K562 (cell line): ENCODE measurements around the gene ZNF740. TPM values are rescaled to one million over a fixed set of nuclear protein-coding genes. Genes with fewer than 3 reads are reported as not detected.

Experiments used
- ARID4B ChIP-seq: sonication (generic); formaldehyde crosslinking; IDR thresholded peaks from 2 replicates; pipeline ENCODE4 v1.8.0; 2022; ENCODE audit warnings: mild to moderate bottlenecking, missing genetic modification reagents
- CBX5 ChIP-seq: IDR thresholded peaks from 2 replicates; pipeline ENCODE4 v1.6.1; 2014; ENCODE audit warnings: low read depth, borderline replicate concordance
- CC2D1A ChIP-seq: fragments of 450-650 bp; IDR thresholded peaks from 2 replicates; pipeline ENCODE4 v1.6.1; 2017; ENCODE audit warnings: mild to moderate bottlenecking
- E2F1 ChIP-seq: sonication (generic); formaldehyde crosslinking; IDR thresholded peaks from 2 replicates; pipeline ENCODE4 v1.8.1; 2023; ENCODE audit warnings: mild to moderate bottlenecking, missing genetic modification reagents, moderate library complexity
- FOXJ2 ChIP-seq: fragments of 200-800 bp; sonication (Bioruptor generic); IDR thresholded peaks from 2 replicates; pipeline ENCODE4 v1.6.1; 2016; ENCODE audit warnings: missing genetic modification characterization, missing compliant biosample characterization
- FOXK1 ChIP-seq: sonication (generic); formaldehyde crosslinking; IDR thresholded peaks from 2 replicates; pipeline ENCODE4 v1.8.0; 2022; ENCODE audit warnings: missing genetic modification reagents, mild to moderate bottlenecking, borderline replicate concordance
- HDGF ChIP-seq: fragments of 450-650 bp; IDR thresholded peaks from 2 replicates; pipeline ENCODE4 v1.6.1; 2016
- HNRNPK ChIP-seq: fragments of 200-400 bp; formaldehyde crosslinking; IDR thresholded peaks from one replicate; pipeline ENCODE4 v1.6.1; 2018; ENCODE audit warnings: mild to moderate bottlenecking, low read depth, low read length; ENCODE audit not compliant: poor library complexity, severe bottlenecking
- KLF10 ChIP-seq: fragments of 250-450 bp; sonication (Bioruptor Pico); IDR thresholded peaks from 2 replicates; pipeline ENCODE4 v1.6.1; 2021; ENCODE audit warnings: matching md5 sums
- KLF16 ChIP-seq: IDR thresholded peaks from 2 replicates; pipeline ENCODE4 v1.6.1; 2016; ENCODE audit warnings: antibody characterized with exemption
- MEF2A ChIP-seq: IDR thresholded peaks from 2 replicates; pipeline ENCODE4 v1.6.1; 2011; ENCODE audit warnings: low read depth, mild to moderate bottlenecking, low read length, moderate library complexity; ENCODE audit not compliant: control insufficient read depth
- SREBF2 ChIP-seq: sonication (generic); formaldehyde crosslinking; IDR thresholded peaks from 2 replicates; pipeline ENCODE4 v1.4.0; 2020; ENCODE audit warnings: mild to moderate bottlenecking, missing genetic modification reagents
- SRF ChIP-seq, 2 experiments: fragments of 250-450, 450-650 bp in 1 of 2; sonication (Bioruptor Pico) in 1 of 2; sonication (generic) in 1 of 2; formaldehyde crosslinking; IDR thresholded peaks; 2 replicates each; pipeline versions ENCODE4 v1.5.0 to v1.5.1; 2020 to 2022; ENCODE audit warnings: mild to moderate bottlenecking in 1 of 2, missing genetic modification reagents in 1 of 2
- SRSF9 ChIP-seq: fragments of 200-400 bp; formaldehyde crosslinking; IDR thresholded peaks from 2 replicates; pipeline ENCODE4 v1.6.1; 2017; ENCODE audit warnings: low read depth, low read length, borderline replicate concordance
- ZNF134 ChIP-seq: fragments of 250-450 bp; sonication (Bioruptor Pico); conservative IDR thresholded peaks from 2 replicates; pipeline ENCODE4 v1.4.0; 2020
- ZNF184 ChIP-seq: sonication (generic); formaldehyde crosslinking; IDR thresholded peaks from 2 replicates; pipeline ENCODE4 v1.5.0; 2020; ENCODE audit warnings: missing genetic modification reagents
- polyA plus RNA-seq, 8 experiments: library from polyadenylated mRNA; depleted of rRNA in 4 of 8; stranded (reverse) in 5 of 8; unstranded in 3 of 8; fragments of >200 nt; fragmentation: Nextera tagmentation in 2 of 8; fragmentation: Illumina TruSeq in 1 of 8; extraction: Ambion mirVana in 2 of 8; extraction: Trizol in 1 of 8; gene quantifications; 2 replicates each; pipeline versions ENCODE4 v1.2.1 to v1.2.3, GENCODE V29; 2011 to 2014; ENCODE audit warnings: inconsistent platforms in 1 of 8, missing spikeins in 1 of 8
- total RNA-seq, 7 experiments: library from RNA; depleted of rRNA in 6 of 7; stranded (reverse); fragments of >200 nt in 6 of 7; fragmentation: Illumina TruSeq in 2 of 7; extraction: Trizol in 2 of 7; gene quantifications; 2 replicates each; pipeline versions ENCODE4 v1.2.1 to v1.2.3, GENCODE V29; 2011 to 2021; ENCODE audit warnings: low replicate concordance in 1 of 7
- TF ChIP-seq, protein P1 (sequence below): fragments of 250-450 bp; sonication (Bioruptor Pico); IDR thresholded peaks from 2 replicates; pipeline ENCODE4 v1.5.0; 2020; ENCODE audit warnings: mild to moderate bottlenecking, borderline replicate concordance
- TF ChIP-seq, protein P2 (sequence below): fragments of 450-650 bp; IDR thresholded peaks from one replicate; pipeline ENCODE4 v1.6.1; 2018; ENCODE audit warnings: mild to moderate bottlenecking, moderate library complexity; ENCODE audit not compliant: partially characterized antibody

ZNF740 gene
- total and polyA plus RNA-seq, 9 of the 15 experiments (the other 6 are each of a cell fraction or from before 2014, with no cell fraction given): 0.57 to 46.4 (median 18.6) TPM

- no peak for TF ChIP-seq FOXK1
- peak; percentile 69; the same call in 1 of the 2 replicates for TF ChIP-seq HDGF
- TF ChIP-seq ZNF184 (CRISPR knock-in tag): no peak
- no peak for TF ChIP-seq E2F1
- no peak for TF ChIP-seq HNRNPK
- TF ChIP-seq CBX5: 0 out of 2 replicates have a peak, but pooled peaks have one; percentile 4
- TF ChIP-seq ZNF134 (CRISPR knock-in tag): no peak
- no peak for TF ChIP-seq FOXJ2 (tag)
- TF ChIP-seq CC2D1A: peak; percentile 46; the same call in 1 of the 2 replicates
- no peak for TF ChIP-seq ARID4B (CRISPR knock-in tag)
- no peak for TF ChIP-seq MEF2A
- no peak for TF ChIP-seq KLF10
- TF ChIP-seq KLF16: no peak
- no peak for TF ChIP-seq SREBF2 (CRISPR knock-in tag)
- TF ChIP-seq, protein P1, sequence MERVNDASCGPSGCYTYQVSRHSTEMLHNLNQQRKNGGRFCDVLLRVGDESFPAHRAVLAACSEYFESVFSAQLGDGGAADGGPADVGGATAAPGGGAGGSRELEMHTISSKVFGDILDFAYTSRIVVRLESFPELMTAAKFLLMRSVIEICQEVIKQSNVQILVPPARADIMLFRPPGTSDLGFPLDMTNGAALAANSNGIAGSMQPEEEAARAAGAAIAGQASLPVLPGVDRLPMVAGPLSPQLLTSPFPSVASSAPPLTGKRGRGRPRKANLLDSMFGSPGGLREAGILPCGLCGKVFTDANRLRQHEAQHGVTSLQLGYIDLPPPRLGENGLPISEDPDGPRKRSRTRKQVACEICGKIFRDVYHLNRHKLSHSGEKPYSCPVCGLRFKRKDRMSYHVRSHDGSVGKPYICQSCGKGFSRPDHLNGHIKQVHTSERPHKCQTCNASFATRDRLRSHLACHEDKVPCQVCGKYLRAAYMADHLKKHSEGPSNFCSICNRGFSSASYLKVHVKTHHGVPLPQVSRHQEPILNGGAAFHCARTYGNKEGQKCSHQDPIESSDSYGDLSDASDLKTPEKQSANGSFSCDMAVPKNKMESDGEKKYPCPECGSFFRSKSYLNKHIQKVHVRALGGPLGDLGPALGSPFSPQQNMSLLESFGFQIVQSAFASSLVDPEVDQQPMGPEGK (CRISPR knock-in tag): no peak
- TF ChIP-seq, protein P2, sequence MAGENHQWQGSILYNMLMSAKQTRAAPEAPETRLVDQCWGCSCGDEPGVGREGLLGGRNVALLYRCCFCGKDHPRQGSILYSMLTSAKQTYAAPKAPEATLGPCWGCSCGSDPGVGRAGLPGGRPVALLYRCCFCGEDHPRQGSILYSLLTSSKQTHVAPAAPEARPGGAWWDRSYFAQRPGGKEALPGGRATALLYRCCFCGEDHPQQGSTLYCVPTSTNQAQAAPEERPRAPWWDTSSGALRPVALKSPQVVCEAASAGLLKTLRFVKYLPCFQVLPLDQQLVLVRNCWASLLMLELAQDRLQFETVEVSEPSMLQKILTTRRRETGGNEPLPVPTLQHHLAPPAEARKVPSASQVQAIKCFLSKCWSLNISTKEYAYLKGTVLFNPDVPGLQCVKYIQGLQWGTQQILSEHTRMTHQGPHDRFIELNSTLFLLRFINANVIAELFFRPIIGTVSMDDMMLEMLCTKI: no peak
- TF ChIP-seq SRSF9: no peak
- peak in 1 of 2 experiments; percentile 53; a peak in 1 of 4 replicates for TF ChIP-seq SRF (CRISPR knock-in tag; IDR thresholded peaks at IDR 0.05)
Measured at GRCh38 chr12:53179687-53180219, 769 bp upstream of the ZNF740 start (continued).
